GM10266 (cell line): Measurements from ENCODE around the gene AHR.

Source experiments
- DNase-seq: peaks from one replicate; pipeline ENCODE4 v3.0.0; 2012; ENCODE audit errors: extremely low spot score
- TF ChIP-seq, protein P1 (sequence below): IDR thresholded peaks from 2 replicates; pipeline ENCODE4 v1.5.1; 2012; ENCODE audit warnings: mild to moderate bottlenecking, low read depth; ENCODE audit not compliant: control insufficient read depth, insufficient read depth; ENCODE audit errors: missing control alignments

AHR gene

DNA sequence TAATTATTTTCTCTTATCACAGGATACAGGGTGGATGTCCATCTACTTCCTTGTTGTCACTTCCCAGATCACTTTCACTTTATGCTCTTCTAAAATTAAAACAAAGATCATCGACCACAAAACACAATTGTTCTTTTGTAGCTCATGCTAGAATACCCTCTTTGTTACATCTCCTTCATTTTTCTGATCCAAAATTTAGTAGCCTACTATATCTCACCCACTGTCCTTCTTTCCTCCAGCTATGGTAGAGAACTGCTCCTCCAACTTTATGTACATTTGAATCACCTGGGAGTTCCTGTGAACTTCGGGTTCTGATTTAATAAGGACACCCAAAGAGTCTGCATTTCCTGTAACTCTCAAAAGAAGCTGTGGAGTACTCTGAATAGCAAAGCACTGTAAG is 1.2 kb upstream of the AHR start:
- no peak for DNase-seq
- TF ChIP-seq, protein P1, sequence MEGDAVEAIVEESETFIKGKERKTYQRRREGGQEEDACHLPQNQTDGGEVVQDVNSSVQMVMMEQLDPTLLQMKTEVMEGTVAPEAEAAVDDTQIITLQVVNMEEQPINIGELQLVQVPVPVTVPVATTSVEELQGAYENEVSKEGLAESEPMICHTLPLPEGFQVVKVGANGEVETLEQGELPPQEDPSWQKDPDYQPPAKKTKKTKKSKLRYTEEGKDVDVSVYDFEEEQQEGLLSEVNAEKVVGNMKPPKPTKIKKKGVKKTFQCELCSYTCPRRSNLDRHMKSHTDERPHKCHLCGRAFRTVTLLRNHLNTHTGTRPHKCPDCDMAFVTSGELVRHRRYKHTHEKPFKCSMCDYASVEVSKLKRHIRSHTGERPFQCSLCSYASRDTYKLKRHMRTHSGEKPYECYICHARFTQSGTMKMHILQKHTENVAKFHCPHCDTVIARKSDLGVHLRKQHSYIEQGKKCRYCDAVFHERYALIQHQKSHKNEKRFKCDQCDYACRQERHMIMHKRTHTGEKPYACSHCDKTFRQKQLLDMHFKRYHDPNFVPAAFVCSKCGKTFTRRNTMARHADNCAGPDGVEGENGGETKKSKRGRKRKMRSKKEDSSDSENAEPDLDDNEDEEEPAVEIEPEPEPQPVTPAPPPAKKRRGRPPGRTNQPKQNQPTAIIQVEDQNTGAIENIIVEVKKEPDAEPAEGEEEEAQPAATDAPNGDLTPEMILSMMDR, result no peak

DNA sequence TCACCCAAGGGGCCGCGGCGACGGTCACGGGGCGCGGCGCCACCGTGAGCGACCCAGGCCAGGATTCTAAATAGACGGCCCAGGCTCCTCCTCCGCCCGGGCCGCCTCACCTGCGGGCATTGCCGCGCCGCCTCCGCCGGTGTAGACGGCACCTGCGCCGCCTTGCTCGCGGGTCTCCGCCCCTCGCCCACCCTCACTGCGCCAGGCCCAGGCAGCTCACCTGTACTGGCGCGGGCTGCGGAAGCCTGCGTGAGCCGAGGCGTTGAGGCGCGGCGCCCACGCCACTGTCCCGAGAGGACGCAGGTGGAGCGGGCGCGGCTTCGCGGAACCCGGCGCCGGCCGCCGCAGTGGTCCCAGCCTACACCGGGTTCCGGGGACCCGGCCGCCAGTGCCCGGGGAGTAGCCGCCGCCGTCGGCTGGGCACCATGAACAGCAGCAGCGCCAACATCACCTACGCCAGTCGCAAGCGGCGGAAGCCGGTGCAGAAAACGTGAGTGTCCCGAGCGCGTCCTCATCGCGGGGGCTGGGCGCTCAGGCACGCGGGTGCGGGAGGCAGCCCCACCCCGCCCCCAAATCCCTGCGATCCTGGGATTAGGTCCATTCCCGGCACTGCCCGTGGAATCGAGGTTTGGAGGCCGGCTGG is 509 bp downstream of the AHR start:
- peak; percentile 30 for DNase-seq
- TF ChIP-seq, protein P1, result no peak

DNA sequence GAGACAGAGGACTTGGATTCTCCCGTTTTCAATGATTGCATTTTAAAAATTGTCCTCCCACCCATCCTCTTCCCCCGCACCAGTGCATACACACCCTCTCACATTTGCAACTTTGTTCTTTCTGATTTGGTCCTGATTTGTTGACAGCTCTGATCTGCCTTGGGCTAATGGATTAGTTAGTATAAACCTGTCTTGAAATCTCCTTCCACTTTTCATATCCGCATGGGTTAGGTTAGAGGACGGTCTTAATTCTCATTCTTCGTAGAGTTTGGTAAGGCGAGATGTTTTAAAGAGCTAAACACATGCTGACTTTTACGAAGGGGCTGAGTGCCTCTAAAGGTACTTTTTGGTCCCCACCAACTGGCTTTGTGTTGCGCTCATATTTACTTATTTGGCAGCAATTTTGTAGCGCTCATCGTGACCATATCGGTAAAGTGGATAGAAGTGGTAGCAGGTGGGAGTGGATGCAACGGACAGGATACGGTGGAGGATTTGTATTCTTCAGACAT is 1.1 kb downstream of the AHR start:
- peak; percentile 29 for DNase-seq
- TF ChIP-seq, protein P1, result no peak

DNA sequence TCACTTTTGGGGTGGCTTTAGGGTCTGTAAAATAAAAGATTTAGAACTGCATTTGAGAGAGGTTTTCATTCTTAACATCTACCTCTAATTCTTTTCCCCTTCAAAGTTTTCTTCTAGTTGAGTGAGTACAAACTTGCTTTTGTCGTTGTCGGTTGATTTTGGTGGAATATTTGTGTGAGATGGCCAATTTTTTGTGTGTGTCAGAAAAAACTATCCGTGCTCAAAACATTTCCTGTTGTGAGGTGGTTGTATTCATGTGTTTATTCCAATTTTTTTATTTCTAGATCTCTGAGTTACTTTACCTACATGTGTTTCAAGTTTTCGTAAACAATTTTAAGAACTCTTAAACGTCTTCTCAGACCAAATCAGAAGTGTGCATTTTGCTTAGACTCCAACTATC is 1.6 kb downstream of the AHR start:
- TF ChIP-seq, protein P1, result no peak
- no peak for DNase-seq

DNA sequence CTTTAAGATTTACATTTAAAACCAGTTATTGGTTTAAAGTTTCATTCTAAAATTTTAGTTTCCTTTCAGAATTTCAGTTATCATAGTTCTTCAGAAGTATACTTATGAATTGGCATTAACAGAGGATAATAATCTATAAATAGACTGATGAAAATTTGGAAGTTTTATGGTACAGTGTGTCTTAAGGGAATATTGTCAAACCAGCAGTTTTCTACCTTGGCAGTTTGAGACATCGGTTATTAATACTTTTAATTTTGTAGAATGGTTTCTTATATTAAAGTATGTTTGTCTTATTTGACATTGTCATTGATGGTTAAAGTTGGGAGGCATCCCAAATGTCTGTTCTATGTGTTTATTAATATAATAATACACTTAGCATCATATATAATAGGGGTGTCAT is 2.0 kb downstream of the AHR start:
- TF ChIP-seq, protein P1, result no peak

DNA sequence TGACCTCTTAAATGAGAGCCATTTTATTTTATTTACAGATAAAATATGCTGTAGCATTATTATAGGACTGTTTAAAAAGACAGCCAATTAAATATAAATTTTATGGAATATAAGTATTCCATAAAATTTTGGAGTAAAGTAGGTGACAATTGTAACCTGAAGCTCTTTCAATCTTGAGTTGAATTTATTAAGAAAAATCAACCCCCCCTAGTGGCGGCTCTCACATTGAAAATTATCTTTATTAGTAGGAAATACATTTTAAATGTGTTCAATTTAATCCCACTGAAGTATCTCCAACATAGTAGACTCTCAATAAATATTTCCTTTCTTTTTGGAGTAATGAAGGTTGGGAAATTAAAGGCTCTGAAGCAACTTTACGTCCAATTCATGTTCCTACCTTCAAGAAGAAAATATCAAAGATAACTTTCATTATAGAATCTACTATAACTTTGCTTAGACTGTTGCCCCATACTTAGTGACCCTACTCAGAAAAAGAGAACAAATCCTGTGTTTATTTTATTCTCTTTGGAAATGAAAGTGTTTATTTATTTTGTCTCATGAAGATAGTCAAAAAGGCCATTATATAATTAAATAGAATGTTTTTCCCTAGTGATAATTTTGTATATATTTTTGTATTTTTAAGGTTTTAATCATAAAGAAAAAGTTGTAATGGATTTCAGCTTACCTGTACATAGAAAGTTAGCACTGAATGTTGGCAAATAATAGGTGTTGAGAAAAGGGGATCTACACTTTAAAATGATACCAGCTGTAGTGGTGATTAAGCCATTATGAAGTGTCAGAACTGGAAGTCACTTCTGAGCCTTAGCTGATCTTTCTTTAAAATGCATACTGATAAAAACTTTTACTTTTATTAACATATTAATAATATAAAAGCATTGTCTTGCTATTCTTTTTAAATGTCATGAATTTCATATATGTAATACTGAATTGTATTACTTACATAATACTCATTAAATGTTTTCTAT is 3.3 kb downstream of the AHR start:
- no peak for DNase-seq
- TF ChIP-seq, protein P1, result peak; percentile 45

More for the DNA sequence above, 2.0 kb downstream of the AHR start:
- DNase-seq, result no peak

DNA sequence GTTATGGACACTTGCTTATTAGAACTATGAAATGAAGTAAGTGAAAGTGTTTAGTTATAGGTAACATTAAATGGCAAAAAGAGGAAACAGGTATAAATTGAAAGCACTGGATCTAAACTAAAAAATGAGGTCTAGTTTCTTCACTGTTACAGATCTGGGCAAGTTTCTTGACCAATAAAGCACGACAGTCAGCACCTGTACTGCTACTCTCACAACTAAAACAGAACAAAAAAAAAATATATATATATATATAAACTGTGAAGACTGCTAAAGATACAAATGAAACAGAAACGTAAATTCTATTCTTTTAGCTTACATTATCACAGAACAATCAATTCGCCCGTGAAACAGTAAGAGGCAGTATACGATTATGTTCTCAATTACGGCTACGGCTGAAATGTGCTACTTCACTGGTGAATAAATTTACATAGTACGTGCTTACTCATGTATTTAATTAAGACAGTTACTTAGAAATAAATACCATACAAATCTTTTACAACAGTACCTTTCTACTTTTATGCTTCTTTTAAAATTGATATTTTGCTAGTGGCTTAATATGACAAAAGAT is 4.2 kb downstream of the AHR start:
- no peak for DNase-seq
- TF ChIP-seq, protein P1, result peak; percentile 50
